ENCODE data around the gene MBOAT1.

MBOAT1 gene

GRCh38 chr6:20172842-20173456 lies 39.3 kb downstream of the MBOAT1 start:
- no peaks in the 10 kb centered on the region for H3K27me3 ChIP-seq (ENCODE audit: control insufficient read depth, insufficient read depth, low read length)
- no peak for DNase-seq (ENCODE audit: low read depth, low spot score)
- H3K9me3 ChIP-seq (ENCODE audit: control insufficient read depth, insufficient read depth, low read length): no peaks in the 10 kb centered on the region
- no peaks in the 10 kb centered on the region for H3K36me3 ChIP-seq (ENCODE audit: control insufficient read depth, insufficient read depth, low read length)
- H3K4me1 ChIP-seq (ENCODE audit: control insufficient read depth, insufficient read depth, low read length): no peaks in the 10 kb centered on the region
- H3K4me3 ChIP-seq (ENCODE audit: low read length): no peak overlapping the region
- H3K27ac ChIP-seq (ENCODE audit: low read length): no peak overlapping the region
- no CpG with 5 or more reads among the region's 3 CpGs for WGBS (ENCODE audit: insufficient coverage, insufficient read length)

DNA sequence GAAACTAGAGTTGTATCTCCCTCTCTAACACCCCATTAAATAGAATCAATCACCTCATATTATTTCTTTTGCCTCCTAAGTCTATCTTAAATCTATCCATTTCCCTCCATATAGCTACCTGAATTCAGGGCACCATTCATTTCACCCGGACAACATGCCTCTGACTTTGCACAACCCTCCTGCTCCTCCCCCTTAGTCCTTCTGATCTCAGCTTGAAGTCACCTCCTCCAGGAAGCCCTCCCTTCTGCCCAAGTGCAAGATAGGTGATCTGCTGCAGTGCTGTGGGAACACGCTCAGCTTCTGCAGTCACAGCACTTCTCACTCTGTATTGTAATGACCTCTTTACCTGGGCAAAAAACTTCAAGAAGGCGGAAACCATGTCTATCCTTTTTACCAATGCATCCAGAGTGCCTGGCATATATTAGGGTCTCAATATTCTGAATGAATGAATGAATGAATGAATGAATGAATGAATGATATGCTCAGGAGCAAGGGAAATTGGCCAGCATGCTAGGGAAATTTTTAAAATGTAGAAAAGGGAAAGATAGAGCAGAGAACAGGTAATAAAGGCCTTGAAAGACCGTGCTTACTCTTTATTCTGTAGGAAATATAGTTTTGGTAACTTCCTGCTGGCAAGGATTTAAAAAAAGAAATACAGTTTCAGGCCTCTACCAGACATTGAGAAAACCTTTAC lies 41.7 kb downstream of the MBOAT1 start:
- Histone ChIP-seq H3K27ac (ENCODE audit: low read length) (no peak overlapping the region), H3K9me3 (ENCODE audit: control insufficient read depth, insufficient read depth, low read length) (no peaks in the 10 kb centered on the region), H3K27me3 (ENCODE audit: control insufficient read depth, insufficient read depth, low read length) (no peaks in the 10 kb centered on the region), H3K4me3 (ENCODE audit: low read length) (no peak overlapping the region), H3K36me3 (ENCODE audit: control insufficient read depth, insufficient read depth, low read length) (no peaks in the 10 kb centered on the region), H3K4me1 (ENCODE audit: control insufficient read depth, insufficient read depth, low read length) (no peaks in the 10 kb centered on the region)
- no peak for DNase-seq (ENCODE audit: low read depth, low spot score)
- WGBS (ENCODE audit: insufficient coverage, insufficient read length): no CpG with 5 or more reads among the region's 4 CpGs

DNA sequence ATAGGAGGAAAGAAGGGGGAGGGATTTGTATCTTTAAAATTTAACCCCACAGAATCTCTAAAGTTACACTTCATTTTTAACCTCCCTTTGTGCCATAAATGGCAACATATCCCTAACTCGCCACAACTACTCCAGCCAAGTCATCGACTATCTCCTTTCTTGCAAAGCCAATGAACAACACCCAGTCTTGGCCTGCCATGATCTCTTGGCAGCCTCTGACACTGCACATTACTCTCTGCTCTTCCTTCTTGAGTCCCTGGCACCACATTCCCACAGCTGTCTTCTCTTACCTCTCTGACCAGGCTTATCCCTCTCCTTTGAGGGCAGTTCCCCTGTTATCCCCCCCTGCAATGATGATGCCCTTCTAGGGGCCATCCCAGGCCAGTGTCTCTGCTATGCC lies 42.5 kb downstream of the MBOAT1 start:
- no CpG with 5 or more reads among the region's 2 CpGs for WGBS (ENCODE audit: insufficient coverage, insufficient read length)
- Histone ChIP-seq H3K4me1 (ENCODE audit: control insufficient read depth, insufficient read depth, low read length) (no peaks in the 10 kb centered on the region), H3K27me3 (ENCODE audit: control insufficient read depth, insufficient read depth, low read length) (no peaks in the 10 kb centered on the region), H3K4me3 (ENCODE audit: low read length) (no peak overlapping the region), H3K9me3 (ENCODE audit: control insufficient read depth, insufficient read depth, low read length) (no peaks in the 10 kb centered on the region), H3K36me3 (ENCODE audit: control insufficient read depth, insufficient read depth, low read length) (no peaks in the 10 kb centered on the region), H3K27ac (ENCODE audit: low read length) (no peak overlapping the region)
- no peak for DNase-seq (ENCODE audit: low read depth, low spot score)

- DNase-seq (ENCODE audit: low read depth, low spot score): no peak
- no CpG with 5 or more reads among the region's 2 CpGs for WGBS (ENCODE audit: insufficient coverage, insufficient read length)
These were observed 43.1 kb downstream of the MBOAT1 start for GRCh38 chr6:20169119-20169557.

DNA sequence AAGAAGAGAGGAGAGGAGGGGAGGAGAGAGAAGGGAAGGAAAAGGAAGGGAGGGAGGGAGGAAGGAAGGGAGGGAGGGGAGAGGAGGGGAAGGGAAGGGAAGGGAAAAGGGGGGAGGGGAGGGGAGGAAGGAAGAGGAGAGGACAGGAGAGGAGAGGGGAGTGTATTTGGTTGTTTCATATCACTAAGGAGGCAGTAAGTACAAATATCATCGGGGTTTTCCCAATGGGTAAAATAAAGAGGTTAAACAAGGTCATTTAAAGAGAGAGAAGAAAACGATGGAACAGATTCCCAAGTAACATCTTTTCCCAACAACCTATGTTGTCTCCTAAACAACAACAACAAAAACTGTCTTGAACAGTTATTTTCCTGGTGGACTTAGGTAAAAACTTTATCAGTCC lies 43.6 kb downstream of the MBOAT1 start:
- Histone ChIP-seq H3K27me3 (ENCODE audit: control insufficient read depth, insufficient read depth, low read length) (no peaks in the 10 kb centered on the region), H3K4me1 (ENCODE audit: control insufficient read depth, insufficient read depth, low read length) (no peaks in the 10 kb centered on the region), H3K9me3 (ENCODE audit: control insufficient read depth, insufficient read depth, low read length) (no peaks in the 10 kb centered on the region), H3K27ac (ENCODE audit: low read length) (no peak overlapping the region), H3K36me3 (ENCODE audit: control insufficient read depth, insufficient read depth, low read length) (no peaks in the 10 kb centered on the region), H3K4me3 (ENCODE audit: low read length) (no peak overlapping the region)
- WGBS (ENCODE audit: insufficient coverage, insufficient read length): no CpG with 5 or more reads among the region's 2 CpGs
- DNase-seq (ENCODE audit: low read depth, low spot score): no peak

More at GRCh38 chr6:20169119-20169557, 43.1 kb downstream of the MBOAT1 start:
- no peaks in the 10 kb centered on the region for H3K36me3 ChIP-seq (ENCODE audit: control insufficient read depth, insufficient read depth, low read length)
- H3K27me3 ChIP-seq (ENCODE audit: control insufficient read depth, insufficient read depth, low read length): no peaks in the 10 kb centered on the region
- H3K9me3 ChIP-seq (ENCODE audit: control insufficient read depth, insufficient read depth, low read length): no peaks in the 10 kb centered on the region
- H3K27ac ChIP-seq (ENCODE audit: low read length): no peak overlapping the region
- no peak overlapping the region for H3K4me3 ChIP-seq (ENCODE audit: low read length)
- H3K4me1 ChIP-seq (ENCODE audit: control insufficient read depth, insufficient read depth, low read length): no peaks in the 10 kb centered on the region

GRCh38 chr6:20167601-20168000 lies 44.7 kb downstream of the MBOAT1 start:
- no peak for DNase-seq (ENCODE audit: low read depth, low spot score)

DNA sequence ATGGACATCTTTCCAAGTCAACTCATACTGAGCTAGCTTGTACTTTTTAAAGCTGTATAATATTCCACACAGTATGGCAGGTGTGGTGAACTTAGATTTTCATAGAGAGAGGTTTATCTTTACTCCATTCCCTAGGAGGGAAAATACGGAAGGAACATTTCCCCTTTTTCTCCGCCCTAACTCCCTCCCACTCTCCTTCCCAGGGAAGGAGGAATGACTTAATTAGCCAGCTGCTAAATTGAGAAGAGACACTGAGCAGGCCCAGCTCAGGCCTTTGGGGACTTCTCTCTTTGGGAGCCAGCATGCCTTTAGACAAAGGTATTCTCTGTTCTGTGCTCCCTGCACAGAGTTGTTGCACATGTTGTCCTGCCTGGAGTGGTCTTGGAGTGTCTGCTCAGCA lies 46.1 kb downstream of the MBOAT1 start:
- Histone ChIP-seq H3K27me3 (ENCODE audit: control insufficient read depth, insufficient read depth, low read length) (no peaks in the 10 kb centered on the region), H3K9me3 (ENCODE audit: control insufficient read depth, insufficient read depth, low read length) (no peaks in the 10 kb centered on the region), H3K4me3 (ENCODE audit: low read length) (no peak overlapping the region), H3K4me1 (ENCODE audit: control insufficient read depth, insufficient read depth, low read length) (no peaks in the 10 kb centered on the region), H3K36me3 (ENCODE audit: control insufficient read depth, insufficient read depth, low read length) (no peaks in the 10 kb centered on the region), H3K27ac (ENCODE audit: low read length) (no peak overlapping the region)
- WGBS (ENCODE audit: insufficient coverage, insufficient read length): no CpG with 5 or more reads among the region's 2 CpGs
- DNase-seq (ENCODE audit: low read depth, low spot score): no peak

More at GRCh38 chr6:20167601-20168000, 44.7 kb downstream of the MBOAT1 start:
- WGBS (ENCODE audit: insufficient coverage, insufficient read length): no CpG with 5 or more reads among the region's 2 CpGs
- no peaks in the 10 kb centered on the region for H3K4me1 ChIP-seq (ENCODE audit: control insufficient read depth, insufficient read depth, low read length)
- H3K9me3 ChIP-seq (ENCODE audit: control insufficient read depth, insufficient read depth, low read length): no peaks in the 10 kb centered on the region
- no peaks in the 10 kb centered on the region for H3K27me3 ChIP-seq (ENCODE audit: control insufficient read depth, insufficient read depth, low read length)
- H3K27ac ChIP-seq (ENCODE audit: low read length): no peak overlapping the region
- no peaks in the 10 kb centered on the region for H3K36me3 ChIP-seq (ENCODE audit: control insufficient read depth, insufficient read depth, low read length)
- H3K4me3 ChIP-seq (ENCODE audit: low read length): no peak overlapping the region

GRCh38 chr6:20162515-20162914 lies 49.8 kb downstream of the MBOAT1 start:
- Histone ChIP-seq H3K4me1 (ENCODE audit: control insufficient read depth, insufficient read depth, low read length) (no peaks in the 10 kb centered on the region), H3K27me3 (ENCODE audit: control insufficient read depth, insufficient read depth, low read length) (no peaks in the 10 kb centered on the region), H3K9me3 (ENCODE audit: control insufficient read depth, insufficient read depth, low read length) (no peaks in the 10 kb centered on the region), H3K27ac (ENCODE audit: low read length) (no peak overlapping the region), H3K36me3 (ENCODE audit: control insufficient read depth, insufficient read depth, low read length) (no peaks in the 10 kb centered on the region), H3K4me3 (ENCODE audit: low read length) (no peak overlapping the region)
- no peak for DNase-seq (ENCODE audit: low read depth, low spot score)
- WGBS (ENCODE audit: insufficient coverage, insufficient read length): no CpG with 5 or more reads among the region's 2 CpGs

DNA sequence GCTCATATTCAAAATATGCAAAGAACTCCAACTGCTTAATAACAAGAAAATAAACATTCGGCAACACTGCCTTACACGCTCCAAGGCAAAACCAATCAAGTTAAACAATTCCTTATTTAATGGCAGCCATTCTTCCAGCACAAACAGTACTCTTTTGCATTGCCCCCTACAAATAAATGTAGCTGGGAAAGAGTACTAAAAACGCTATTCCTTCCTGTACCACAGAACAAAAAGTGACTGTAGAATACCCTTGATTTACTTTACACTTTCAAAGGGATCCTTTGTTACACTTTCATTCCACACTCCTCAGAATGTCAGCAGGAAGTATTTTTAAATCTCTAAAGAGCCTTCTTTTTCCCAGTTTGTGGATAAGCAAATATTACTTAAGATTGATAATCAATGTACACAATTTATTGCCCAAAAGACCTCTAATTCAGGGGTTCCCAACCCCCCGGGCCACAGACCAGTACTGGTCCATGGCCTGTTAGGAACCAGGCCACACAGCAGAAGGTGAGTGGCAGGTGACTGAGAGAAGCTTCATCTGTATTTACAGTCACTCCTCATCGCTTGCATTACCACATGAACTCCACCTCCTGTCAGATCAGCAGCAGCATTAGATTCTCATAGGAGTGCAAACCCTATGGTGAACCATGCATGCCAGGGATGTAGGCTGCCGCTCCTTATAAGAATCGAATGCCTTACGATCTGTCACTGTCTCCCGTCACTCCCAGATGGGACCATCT lies 51.6 kb downstream of the MBOAT1 start:
- Histone ChIP-seq H3K27me3 (ENCODE audit: control insufficient read depth, insufficient read depth, low read length) (no peaks in the 10 kb centered on the region), H3K36me3 (ENCODE audit: control insufficient read depth, insufficient read depth, low read length) (no peaks in the 10 kb centered on the region), H3K4me3 (ENCODE audit: low read length) (no peak overlapping the region), H3K4me1 (ENCODE audit: control insufficient read depth, insufficient read depth, low read length) (no peaks in the 10 kb centered on the region), H3K27ac (ENCODE audit: low read length) (no peak overlapping the region), H3K9me3 (ENCODE audit: control insufficient read depth, insufficient read depth, low read length) (no peaks in the 10 kb centered on the region)
- no CpG with 5 or more reads among the region's 9 CpGs for WGBS (ENCODE audit: insufficient coverage, insufficient read length)
- no peak for DNase-seq (ENCODE audit: low read depth, low spot score)

- H3K4me1 ChIP-seq (ENCODE audit: control insufficient read depth, insufficient read depth, low read length): no peaks in the 10 kb centered on the region
- no peak overlapping the region for H3K27ac ChIP-seq (ENCODE audit: low read length)
- H3K4me3 ChIP-seq (ENCODE audit: low read length): no peak overlapping the region
- H3K27me3 ChIP-seq (ENCODE audit: control insufficient read depth, insufficient read depth, low read length): no peaks in the 10 kb centered on the region
- no CpG with 5 or more reads among the region's 5 CpGs for WGBS (ENCODE audit: insufficient coverage, insufficient read length)
- H3K9me3 ChIP-seq (ENCODE audit: control insufficient read depth, insufficient read depth, low read length): no peaks in the 10 kb centered on the region
- no peaks in the 10 kb centered on the region for H3K36me3 ChIP-seq (ENCODE audit: control insufficient read depth, insufficient read depth, low read length)
- no peak for DNase-seq (ENCODE audit: low read depth, low spot score)
These were observed 52.3 kb downstream of the MBOAT1 start for GRCh38 chr6:20159781-20160540.
